Omental fat pad (tissue), 4 donors: Measurements from ENCODE around the gene HSPG2. TPM values are rescaled to one million over a fixed set of nuclear protein-coding genes. Genes with fewer than 3 reads are reported as not detected.

Source experiments
- ATAC-seq: fragments of 150-250 bp; one replicate; pipeline ENCODE4 v1.9.1; 2016; ENCODE audit warnings: mild to moderate bottlenecking, moderate library complexity; ENCODE audit not compliant: low FRiP score
- DNase-seq: peaks from one replicate; pipeline ENCODE4 v3.0.0-alpha.2; 2019; ENCODE audit warnings: low spot score
- CTCF ChIP-seq, 3 donors: fragments of 450-650 bp; IDR thresholded peaks; one replicate each; pipeline ENCODE4 v1.5.1; 2016 to 2017; ENCODE audit warnings: antibody characterized with exemption in 3 of 3, mild to moderate bottlenecking in 3 of 3, moderate library complexity in 2 of 3
- total RNA-seq, 4 donors: library from RNA; depleted of rRNA; stranded (reverse); fragments of >200 nt; gene quantifications; one replicate each; pipeline ENCODE4 v1.1.0, GENCODE V29; 2016

HSPG2 gene
- total RNA-seq, 4 donors from 2014 or later = 66.0 to 496 (median 198) TPM

GRCh38 chr1:21838359-21839157 lies 98.6 kb downstream of the HSPG2 start:
- no peak for TF ChIP-seq CTCF (IDR thresholded peaks at IDR 0.05)
- DNase-seq = no peak
- ATAC-seq = no peak

- no peak for TF ChIP-seq CTCF (IDR thresholded peaks at IDR 0.05)
- no peak for ATAC-seq
- DNase-seq = no peak
These were observed 99.6 kb downstream of the HSPG2 start for GRCh38 chr1:21837476-21837875.

GRCh38 chr1:21836729-21837128 lies 100.4 kb downstream of the HSPG2 start:
- no peak for TF ChIP-seq CTCF (IDR thresholded peaks at IDR 0.05)
- no peak for ATAC-seq

GRCh38 chr1:21836010-21836409 lies 101.1 kb downstream of the HSPG2 start:
- no peak for ATAC-seq
- TF ChIP-seq CTCF (IDR thresholded peaks at IDR 0.05) = no peak
- no peak for DNase-seq

More at GRCh38 chr1:21836729-21837128, 100.4 kb downstream of the HSPG2 start:
- no peak for DNase-seq

- TF ChIP-seq CTCF (IDR thresholded peaks at IDR 0.05) = no peak
- ATAC-seq (no peak), DNase-seq (no peak)
These were observed 102.4 kb downstream of the HSPG2 start for GRCh38 chr1:21834666-21835065.

GRCh38 chr1:21834094-21834493 lies 103.0 kb downstream of the HSPG2 start:
- DNase-seq = no peak
- no peak for ATAC-seq

More at GRCh38 chr1:21834094-21834493, 103.0 kb downstream of the HSPG2 start:
- no peak for TF ChIP-seq CTCF (IDR thresholded peaks at IDR 0.05)
